Cardiac septum (tissue), 1 donor: ENCODE data around the gene ABCB11. TPM values are rescaled to one million over a fixed set of nuclear protein-coding genes. Genes with fewer than 3 reads are reported as not detected.
"Not testable (repeated sequence)": the region's sequence is repeated elsewhere in the genome, so short reads cannot be mapped to it uniquely, and the experiment has no call there.

ENCODE experiments used
- DNase-seq: peaks from one replicate; pipeline ENCODE4 v3.0.0-alpha.2; 2020; ENCODE audit warnings: low spot score
- intact Hi-C: fragments of 100-400 bp; cut with DNase I; formaldehyde crosslinking; loops from one replicate; pipeline ENCODE4 v1.14.0; 2022
- total RNA-seq: library from RNA; stranded (reverse); fragmentation: NEBNext Ultra II Directional; extraction: Animal tissue kit (Norgen Biotek cat#: 25700); gene quantifications from one replicate; pipeline ENCODE4 v1.2.1, GENCODE V29; 2021
- donor health status: DM: no; HTN: no; CAD: no.

Gene ABCB11
- total RNA-seq, 1 donor from 2014 or later: 0.03 TPM

- intact Hi-C loops: no loop called here
- no peak for DNase-seq
These were observed 79.3 kb downstream of the ABCB11 start for GRCh38 chr2:168951871-168952270.

GRCh38 chr2:168949324-168949723 is 81.8 kb downstream of the ABCB11 start:
- no peak for DNase-seq
- intact Hi-C loops: no loop called here

DNA sequence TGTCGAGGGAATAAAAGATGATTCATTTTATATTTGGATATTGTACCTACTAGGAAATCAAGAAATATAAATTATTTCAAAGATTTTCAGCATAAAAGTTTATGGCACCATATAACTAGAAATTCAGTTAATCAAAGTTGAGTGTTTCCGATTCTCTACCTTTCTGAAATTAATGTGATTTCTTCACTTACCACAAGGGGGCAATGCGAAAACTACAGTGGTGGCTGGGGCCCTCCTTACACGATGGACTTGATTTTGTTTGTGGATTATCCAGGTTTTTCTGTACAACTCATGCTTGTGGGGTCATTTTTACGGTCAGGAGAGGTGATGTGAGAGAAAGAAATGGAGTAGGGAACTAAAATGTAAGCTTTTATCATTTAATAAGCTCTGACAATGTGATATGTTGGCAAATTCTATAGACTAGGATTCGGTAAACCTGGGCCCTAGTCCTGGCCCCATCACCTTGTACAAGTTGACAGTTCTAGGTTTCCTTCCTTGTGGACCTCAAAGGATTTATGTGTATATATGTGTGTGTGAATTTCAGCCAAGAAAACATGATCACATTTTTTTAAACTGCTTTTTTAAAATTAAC is 82.4 kb downstream of the ABCB11 start:
- intact Hi-C loops: no loop called here

GRCh38 chr2:168945508-168945907 is 85.6 kb downstream of the ABCB11 start:
- intact Hi-C loops: no loop called here
- DNase-seq: no peak

More for the DNA sequence above, 82.4 kb downstream of the ABCB11 start:
- DNase-seq: no peak

DNA sequence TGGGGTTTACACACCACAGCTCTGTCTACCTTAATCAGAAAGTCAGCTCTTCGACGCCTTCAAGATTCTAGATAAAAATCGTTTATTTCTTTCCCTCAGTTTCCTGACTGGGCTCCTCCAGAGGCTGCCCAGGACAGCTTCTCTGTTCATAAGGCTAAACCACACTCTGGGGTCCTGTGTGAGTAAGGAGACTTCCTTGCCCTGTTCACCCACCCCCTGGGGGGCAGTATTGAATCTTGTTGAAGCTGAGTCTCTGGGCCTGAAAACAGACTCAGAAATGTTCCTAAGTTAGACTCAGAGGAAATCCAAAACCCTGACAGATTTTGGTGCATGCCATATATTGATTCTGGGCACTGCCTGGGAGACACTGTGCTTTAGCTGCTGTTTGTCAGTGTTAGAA is 87.1 kb downstream of the ABCB11 start:
- intact Hi-C loops: no loop called here
- no peak for DNase-seq

- intact Hi-C loops: no loop called here
- no peak for DNase-seq
These were observed 89.8 kb downstream of the ABCB11 start for GRCh38 chr2:168941297-168941696.

DNA sequence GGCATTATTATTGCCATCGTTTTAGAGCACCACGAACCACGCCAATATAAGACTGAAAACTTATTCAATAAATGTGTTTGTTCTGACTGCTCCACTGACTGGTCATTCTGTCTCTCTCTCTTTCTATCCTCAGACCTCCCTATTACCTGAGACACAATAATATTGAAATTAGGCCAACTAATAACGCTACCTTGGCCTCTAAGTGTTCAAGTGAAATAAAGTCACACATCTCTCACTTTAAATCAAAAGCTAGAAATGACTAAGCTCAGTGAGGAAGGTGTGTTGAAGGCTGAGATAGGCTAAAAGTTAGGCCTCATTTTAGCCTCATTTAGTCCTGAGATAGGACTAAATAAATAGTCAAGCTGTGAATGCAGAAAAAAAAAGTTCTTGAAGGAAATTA is 91.2 kb downstream of the ABCB11 start:
- intact Hi-C loops: no loop called here

DNA sequence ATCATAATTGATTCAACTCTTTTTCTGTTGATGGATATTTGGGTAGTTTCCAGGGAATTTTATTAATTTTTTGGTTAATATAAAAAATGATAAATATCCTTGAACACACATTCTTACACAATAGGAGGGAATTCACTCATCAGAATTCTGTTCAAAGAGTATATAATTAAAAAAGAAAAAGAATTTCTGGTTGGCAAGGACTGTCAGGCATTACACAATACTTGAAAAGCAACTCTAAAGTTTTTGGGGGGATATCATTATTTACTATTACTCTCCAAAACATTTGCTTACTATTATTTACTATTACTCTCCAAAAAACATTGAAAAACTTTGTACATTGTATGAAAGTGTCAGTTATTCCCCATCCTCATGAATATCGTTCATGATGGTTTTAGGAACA is 92.1 kb downstream of the ABCB11 start:
- DNase-seq: no peak
- intact Hi-C loops: no loop called here

More for the DNA sequence above, 91.2 kb downstream of the ABCB11 start:
- no peak for DNase-seq

DNA sequence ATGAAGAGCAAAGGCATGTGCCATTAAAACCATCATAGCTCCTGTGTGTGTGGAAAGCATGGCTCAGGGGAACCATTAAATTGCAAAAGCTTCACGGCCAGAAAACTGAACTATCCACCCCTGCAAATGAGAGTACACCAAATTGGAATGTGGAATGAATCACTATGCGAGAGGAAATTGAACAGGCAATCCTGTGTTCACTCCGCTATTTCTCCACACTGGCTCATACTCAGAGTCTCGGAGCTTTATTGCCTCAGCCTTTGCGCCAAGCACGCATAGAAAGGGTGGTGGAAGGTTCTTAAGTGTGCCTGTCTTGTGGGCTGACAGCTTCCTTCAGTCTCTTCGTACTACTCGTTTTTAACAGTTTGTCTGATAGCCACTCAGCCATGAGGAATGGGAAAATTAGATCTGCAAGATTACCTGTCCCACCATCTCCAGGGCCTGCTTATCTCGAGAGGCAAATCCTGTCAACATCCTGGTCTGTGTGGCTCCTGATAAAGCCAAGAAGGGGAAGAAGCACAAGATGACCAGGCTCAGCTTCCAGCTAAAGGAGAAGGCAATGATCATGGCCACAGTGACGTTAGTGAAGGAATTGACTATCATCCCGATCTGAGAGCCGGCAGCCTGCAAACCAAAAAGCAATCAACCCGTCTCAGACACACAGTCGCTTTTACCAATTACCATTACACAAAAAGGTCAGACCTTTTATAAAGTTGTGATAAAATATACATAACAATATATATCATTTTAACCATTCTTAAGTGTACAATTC is 95.1 kb downstream of the ABCB11 start:
- intact Hi-C loops: no loop called here
- DNase-seq: no peak

GRCh38 chr2:168934826-168935225 is 96.3 kb downstream of the ABCB11 start:
- intact Hi-C loops: no loop called here

GRCh38 chr2:168932174-168932573 is 99.0 kb downstream of the ABCB11 start:
- intact Hi-C loops, DNase-seq: not testable (repeated sequence)

More at GRCh38 chr2:168934826-168935225, 96.3 kb downstream of the ABCB11 start:
- no peak for DNase-seq

- intact Hi-C loops: no loop called here
- no peak for DNase-seq
These were observed 100.9 kb downstream of the ABCB11 start for GRCh38 chr2:168930242-168930641.

DNA sequence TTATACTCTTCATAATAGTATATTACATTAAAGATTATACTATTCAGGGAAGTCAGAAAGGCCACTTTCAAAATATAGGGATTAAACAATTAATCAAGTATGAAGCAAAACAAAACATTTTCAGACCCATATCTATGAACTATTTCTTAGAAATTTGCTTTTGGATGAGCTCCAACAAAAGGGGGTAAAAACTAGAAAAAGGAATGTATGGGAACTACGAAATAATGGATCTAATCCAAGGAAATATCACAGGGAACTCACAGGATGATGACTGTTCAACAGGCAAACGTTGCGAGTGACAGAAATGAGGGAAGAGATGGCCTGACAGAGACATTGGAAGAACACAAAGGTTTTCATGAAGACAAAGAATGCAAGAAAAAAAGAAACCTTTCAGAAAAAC is 102.1 kb downstream of the ABCB11 start:
- intact Hi-C loops: no loop called here
- DNase-seq: no peak

- no peak for DNase-seq
- intact Hi-C loops: no loop called here
These were observed 102.9 kb downstream of the ABCB11 start for GRCh38 chr2:168928113-168928831.

- intact Hi-C loops: no loop called here
- DNase-seq: no peak
These were observed 104.3 kb downstream of the ABCB11 start for GRCh38 chr2:168926621-168927386.

GRCh38 chr2:168920504-168921157 is 110.5 kb downstream of the ABCB11 start:
- DNase-seq: no peak
- intact Hi-C loops: loop anchor here (2.0 kb wide), 2 partner anchors 148 to 574 kb away; no protein-coding TSS in a partner anchor

GRCh38 chr2:168916331-168916675 is 114.8 kb downstream of the ABCB11 start:
- DNase-seq: no peak
- intact Hi-C loops: no loop called here

DNA sequence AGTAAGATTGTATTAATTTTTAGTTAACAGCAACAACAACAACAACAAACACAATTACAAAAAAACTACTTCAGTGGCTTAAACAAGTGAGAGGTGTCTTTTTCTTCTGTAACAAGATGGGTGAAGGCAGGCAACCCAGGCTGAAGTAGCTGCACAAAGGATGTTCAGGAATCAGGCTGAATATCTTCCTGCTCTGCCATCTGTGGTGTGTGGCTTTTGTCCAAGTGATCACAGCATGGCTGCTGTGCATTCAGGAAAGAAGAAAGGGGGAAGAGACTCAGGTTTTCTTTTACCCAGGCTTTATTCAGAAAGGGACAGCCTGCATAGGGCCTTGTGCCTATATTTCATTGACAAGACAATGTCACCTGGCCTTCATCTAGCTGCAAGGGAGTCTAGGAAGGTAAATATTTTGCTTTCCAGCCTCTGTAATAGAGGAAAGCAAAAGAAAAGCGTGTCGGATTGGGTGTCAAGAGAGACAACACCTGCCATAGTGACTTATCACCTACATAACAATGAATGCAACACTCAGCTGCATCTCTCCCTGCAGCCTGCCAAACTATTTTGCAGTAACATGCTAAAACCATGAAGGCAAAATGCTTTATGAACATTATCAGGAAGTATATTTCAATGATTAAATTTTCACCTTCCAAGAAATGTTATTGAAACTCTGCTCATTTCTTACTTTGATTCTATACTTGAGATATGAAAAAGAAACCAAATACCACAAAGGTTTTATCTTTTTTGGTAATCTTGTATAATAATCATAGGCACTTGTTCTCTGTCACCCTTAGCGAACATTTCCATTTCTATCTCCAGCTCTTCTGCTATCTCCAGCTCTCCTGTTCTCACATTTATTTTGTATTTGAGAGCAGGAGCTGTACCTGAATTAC is 115.4 kb downstream of the ABCB11 start:
- no peak for DNase-seq
- intact Hi-C loops: no loop called here
